ENCODE results near the gene TMC4. TPM values are rescaled to one million over a fixed set of nuclear protein-coding genes. Genes with fewer than 3 reads are reported as not detected.

TMC4 gene
- total and polyA plus RNA-seq, 8 donors = 29.1 to 74.0 (median 35.7) TPM

DNA sequence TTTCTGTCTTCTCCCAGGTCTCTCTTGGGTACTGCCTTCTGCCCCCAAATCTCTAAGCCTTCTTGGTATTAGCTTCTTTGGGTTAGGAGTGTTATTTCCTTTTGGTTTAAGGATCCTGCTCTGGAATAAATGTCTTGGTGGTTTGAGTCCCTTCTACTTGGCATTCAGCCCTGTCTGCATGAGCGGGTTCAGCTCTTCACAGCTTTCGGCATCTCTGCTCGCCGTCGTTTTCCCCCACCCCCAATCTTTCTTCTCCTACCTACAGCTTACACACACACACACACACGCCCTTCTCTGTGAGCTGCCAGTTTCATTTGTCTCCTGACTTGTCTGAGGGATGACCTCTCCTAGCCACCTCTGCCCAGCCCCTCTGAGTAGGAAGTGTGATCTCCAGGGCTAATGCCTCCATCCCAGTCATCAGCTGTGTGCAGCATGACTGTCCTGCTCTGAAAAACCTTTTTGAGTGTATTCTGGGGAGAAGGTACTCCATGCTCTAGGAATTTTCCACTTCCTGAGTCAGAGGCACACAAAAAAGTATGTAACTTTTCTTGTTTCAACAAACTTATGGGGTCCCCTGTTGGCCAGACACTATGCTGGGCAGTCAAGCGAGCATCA lies 30.7 kb downstream of the TMC4 start:
- Histone ChIP-seq H3K27me3 (no peaks in the 10 kb centered on the region), H3K9me3 (no peaks in the 10 kb centered on the region), H3K36me3 (peaks cover 7 to 61% of the 10 kb centered on the region in 2 donors), H3K4me1 (peaks cover 10 to 36% of the 10 kb centered on the region in 2 donors), H3K27ac (no peak overlapping the region), H3K4me3 (no peak overlapping the region)
- TF ChIP-seq CTCF (IDR thresholded peaks at IDR 0.05) = no peak
- intact Hi-C loops (cut with DNase I) = no loop called here
- DNase-seq = no peak
- no peak for ATAC-seq

GRCh38 chr19:54141356-54141755 lies 31.6 kb downstream of the TMC4 start:
- Histone ChIP-seq H3K36me3 (peaks cover 7 to 52% of the 10 kb centered on the region in 2 donors), H3K27ac (no peak overlapping the region), H3K4me1 (peaks cover 10 to 40% of the 10 kb centered on the region in 2 donors), H3K27me3 (no peaks in the 10 kb centered on the region), H3K9me3 (no peaks in the 10 kb centered on the region), H3K4me3 (no peak overlapping the region)
- intact Hi-C loops (cut with DNase I) = no loop called here
- no peak for DNase-seq
- ATAC-seq = no peak
- TF ChIP-seq CTCF (IDR thresholded peaks at IDR 0.05) = no peak

DNA sequence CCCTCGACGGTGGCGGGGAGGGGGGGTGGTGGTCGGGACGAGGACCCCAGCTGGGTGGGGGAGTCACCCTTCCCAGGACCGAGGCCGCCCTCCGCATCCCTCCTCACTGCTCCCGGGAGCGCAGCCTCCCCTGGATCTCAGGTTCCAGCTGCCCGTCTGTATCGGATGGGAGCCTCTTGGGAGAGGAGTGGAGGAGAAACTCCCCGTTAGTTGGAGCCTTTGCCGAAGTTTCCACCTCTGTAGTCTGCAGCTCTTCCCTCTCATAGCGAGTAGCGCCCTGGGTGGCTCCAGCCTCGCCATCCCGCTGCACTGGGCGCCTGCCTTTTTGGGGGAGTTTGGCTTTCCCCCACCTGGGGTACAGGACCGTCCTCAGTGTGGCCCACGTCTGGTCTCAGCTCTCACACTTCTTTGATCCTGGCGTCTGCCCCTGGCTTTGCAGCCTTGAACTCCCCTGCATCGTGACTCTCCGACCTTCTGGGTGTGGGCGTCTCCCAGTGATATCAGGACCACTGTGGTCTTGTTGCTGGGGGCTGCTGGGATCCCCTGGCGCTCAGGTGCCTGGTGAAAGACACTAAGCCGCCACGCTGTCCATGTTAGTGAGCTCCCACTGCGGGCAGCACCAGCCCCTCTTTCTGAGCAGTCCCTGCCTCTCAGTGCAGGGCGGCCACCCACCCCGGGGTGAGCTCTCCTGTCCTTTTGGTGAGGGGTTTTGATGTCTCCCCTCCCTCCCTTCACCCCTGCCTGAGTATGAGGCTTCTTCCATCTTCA lies 34.3 kb downstream of the TMC4 start:
- peak overlapping the region; percentile 86 to 92 for H3K27ac ChIP-seq
- H3K9me3 ChIP-seq = no peaks in the 10 kb centered on the region
- peaks cover 17 to 52% of the 10 kb centered on the region in 2 donors for H3K4me1 ChIP-seq
- peak overlapping the region; percentile 94 to 99 for H3K4me3 ChIP-seq
- no peak for TF ChIP-seq CTCF (IDR thresholded peaks at IDR 0.05)
- no peaks in the 10 kb centered on the region for H3K27me3 ChIP-seq
- H3K36me3 ChIP-seq = peaks cover 4 to 25% of the 10 kb centered on the region in 2 donors
- intact Hi-C loops (cut with DNase I) = no loop called here
- ATAC-seq (no peak), DNase-seq (no peak)

GRCh38 chr19:54137699-54138488 lies 35.1 kb downstream of the TMC4 start, which contains the start of gene CNOT3:
CNOT3 (plus strand) TSS chr19:54137762; CDS start chr19:54142979, 5,217 bp downstream.
- intact Hi-C loops (cut with DNase I) = no loop called here
- peak within 1 kb of the TSS; percentile 86 to 92 for H3K27ac ChIP-seq
- no peak for ATAC-seq
- peaks cover 17 to 52% of the 10 kb centered on the region in 2 donors for H3K4me1 ChIP-seq
- peak within 1 kb of the TSS; percentile 94 to 99 for H3K4me3 ChIP-seq
- no peak for TF ChIP-seq CTCF (IDR thresholded peaks at IDR 0.05)
- H3K27me3 ChIP-seq = no peaks in the 10 kb centered on the region
- peak in 2 of 4 donors; percentile 46 to 88 for DNase-seq
- H3K9me3 ChIP-seq = no peaks in the 10 kb centered on the region
- H3K36me3 ChIP-seq = peaks cover 0 to 17% of the 10 kb centered on the region in 2 donors

Data from left lung (tissue), 10 donors.